DOHH2 (cell line): ENCODE results near the gene SLC2A9.

ENCODE experiments used
- H3F3A ChIP-seq: fragments of 200-600 bp; sonication (generic), shearing (Covaris generic); 2 replicates; pipeline ENCODE4 v1.6.0; 2016; ENCODE audit warnings: antibody characterized with exemption, mild to moderate bottlenecking; ENCODE audit not compliant: control insufficient read depth, insufficient read depth
- H3K27ac ChIP-seq: fragments of 200-600 bp; sonication (generic); 2 replicates; pipeline ENCODE4 v1.5.1; 2014; ENCODE audit warnings: low read depth, mild to moderate bottlenecking, low read length, moderate library complexity
- H3K27me3 ChIP-seq: fragments of 200-600 bp; sonication (generic); 2 replicates; pipeline ENCODE4 v1.6.1; 2014; ENCODE audit warnings: mild to moderate bottlenecking, low read length, mixed read lengths; ENCODE audit not compliant: control insufficient read depth
- H3K36me3 ChIP-seq: fragments of 200-600 bp; sonication (generic); 2 replicates; pipeline ENCODE4 v1.6.1; 2014; ENCODE audit warnings: mild to moderate bottlenecking, low read length, moderate library complexity, mixed read lengths; ENCODE audit not compliant: control insufficient read depth
- H3K4me1 ChIP-seq: fragments of 200-600 bp; sonication (generic); 2 replicates; pipeline ENCODE4 v1.6.1; 2014; ENCODE audit warnings: mild to moderate bottlenecking, low read length, mixed read lengths; ENCODE audit not compliant: control insufficient read depth
- H3K4me2 ChIP-seq: fragments of 200-600 bp; sonication (generic); 2 replicates; pipeline ENCODE4 v1.6.0; 2014; ENCODE audit warnings: mild to moderate bottlenecking, low read length, moderate library complexity
- H3K4me3 ChIP-seq: fragments of 200-600 bp; sonication (generic); 2 replicates; pipeline ENCODE4 v1.5.1; 2014; ENCODE audit warnings: mild to moderate bottlenecking, low read length, mixed read lengths
- H3K79me2 ChIP-seq: fragments of 200-600 bp; sonication (generic); 2 replicates; pipeline ENCODE4 v1.6.1; 2014; ENCODE audit warnings: mild to moderate bottlenecking, low read length, mixed read lengths; ENCODE audit not compliant: control insufficient read depth
- H3K9me2 ChIP-seq: fragments of 200-600 bp; sonication (generic); replicated peaks from 2 replicates; pipeline ENCODE4 v1.6.1; 2014; ENCODE audit warnings: mild to moderate bottlenecking, low read length, mixed read lengths; ENCODE audit not compliant: control insufficient read depth
- H3K9me3 ChIP-seq: fragments of 200-600 bp; sonication (generic); 2 replicates; pipeline ENCODE4 v1.6.1; 2014; ENCODE audit warnings: antibody characterized with exemption, low read length, mixed read lengths; ENCODE audit not compliant: control insufficient read depth, insufficient read depth
- H4K20me1 ChIP-seq: fragments of 200-600 bp; sonication (generic); 2 replicates; pipeline ENCODE4 v1.6.0; 2014; ENCODE audit warnings: low read depth, mild to moderate bottlenecking, antibody characterized with exemption, low read length, moderate library complexity; ENCODE audit not compliant: control insufficient read depth, insufficient read depth
- EZH2phosphoT487 ChIP-seq: fragments of 200-600 bp; sonication (generic); IDR thresholded peaks from 2 replicates; pipeline ENCODE4 v1.6.1; 2017; ENCODE audit warnings: borderline replicate concordance, mild to moderate bottlenecking, antibody characterized with exemption, low read length, moderate library complexity, mixed read lengths
- TF ChIP-seq, protein P1 (sequence below): fragments of 200-600 bp; sonication (generic); IDR thresholded peaks from one replicate; pipeline ENCODE4 v1.5.1; 2014; ENCODE audit warnings: antibody characterized with exemption, mild to moderate bottlenecking, low read depth, low read length; ENCODE audit not compliant: poor library complexity, severe bottlenecking

Gene SLC2A9

DNA sequence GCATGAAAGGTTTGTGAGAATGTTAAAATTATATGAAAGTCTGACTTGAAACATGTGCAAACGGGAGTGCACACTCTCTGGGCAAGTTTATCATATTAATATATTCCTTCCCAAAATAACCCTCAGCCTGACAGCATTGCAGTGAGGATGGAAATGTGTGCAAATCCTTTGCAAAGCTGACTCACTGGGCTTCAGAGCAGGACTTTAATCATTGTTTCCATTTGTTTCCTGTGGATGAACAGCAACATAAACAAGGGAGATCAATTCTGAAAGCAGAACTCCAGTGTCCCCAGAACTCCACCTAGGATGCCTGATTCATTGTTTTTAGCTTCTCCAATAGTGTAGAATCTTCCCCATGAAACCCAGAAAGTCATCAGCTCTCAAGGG, 32.9 kb downstream of the SLC2A9 start:
- TF ChIP-seq EZH2phosphoT487 = no peak
- TF ChIP-seq, protein P1, sequence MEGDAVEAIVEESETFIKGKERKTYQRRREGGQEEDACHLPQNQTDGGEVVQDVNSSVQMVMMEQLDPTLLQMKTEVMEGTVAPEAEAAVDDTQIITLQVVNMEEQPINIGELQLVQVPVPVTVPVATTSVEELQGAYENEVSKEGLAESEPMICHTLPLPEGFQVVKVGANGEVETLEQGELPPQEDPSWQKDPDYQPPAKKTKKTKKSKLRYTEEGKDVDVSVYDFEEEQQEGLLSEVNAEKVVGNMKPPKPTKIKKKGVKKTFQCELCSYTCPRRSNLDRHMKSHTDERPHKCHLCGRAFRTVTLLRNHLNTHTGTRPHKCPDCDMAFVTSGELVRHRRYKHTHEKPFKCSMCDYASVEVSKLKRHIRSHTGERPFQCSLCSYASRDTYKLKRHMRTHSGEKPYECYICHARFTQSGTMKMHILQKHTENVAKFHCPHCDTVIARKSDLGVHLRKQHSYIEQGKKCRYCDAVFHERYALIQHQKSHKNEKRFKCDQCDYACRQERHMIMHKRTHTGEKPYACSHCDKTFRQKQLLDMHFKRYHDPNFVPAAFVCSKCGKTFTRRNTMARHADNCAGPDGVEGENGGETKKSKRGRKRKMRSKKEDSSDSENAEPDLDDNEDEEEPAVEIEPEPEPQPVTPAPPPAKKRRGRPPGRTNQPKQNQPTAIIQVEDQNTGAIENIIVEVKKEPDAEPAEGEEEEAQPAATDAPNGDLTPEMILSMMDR = no peak
- no peaks in the 10 kb centered on the region for H3K4me1 ChIP-seq

GRCh38 chr4:9987749-9988362, 33.4 kb downstream of the SLC2A9 start:
- TF ChIP-seq, protein P1 = no peak
- TF ChIP-seq EZH2phosphoT487 = no peak
- H3K27ac ChIP-seq = no peak overlapping the region
- no peaks in the 10 kb centered on the region for H3K4me1 ChIP-seq
- H3K9me3 ChIP-seq = no peaks in the 10 kb centered on the region
- H3K79me2 ChIP-seq = no peaks in the 10 kb centered on the region
- no peak overlapping the region for H3K4me2 ChIP-seq
- H3K36me3 ChIP-seq = no peaks in the 10 kb centered on the region
- no peaks in the 10 kb centered on the region for H3K27me3 ChIP-seq
- no peak overlapping the region for H3K4me3 ChIP-seq
- H3F3A ChIP-seq = no peaks in the 10 kb centered on the region
- no peaks in the 10 kb centered on the region for H3K9me2 ChIP-seq
- no peaks in the 10 kb centered on the region for H4K20me1 ChIP-seq

More for the DNA sequence above, 32.9 kb downstream of the SLC2A9 start:
- Histone ChIP-seq H3K79me2 (no peaks in the 10 kb centered on the region), H3K36me3 (no peaks in the 10 kb centered on the region), H3K27me3 (no peaks in the 10 kb centered on the region), H3K4me2 (no peak overlapping the region), H3F3A (no peaks in the 10 kb centered on the region), H3K9me3 (no peaks in the 10 kb centered on the region), H3K27ac (no peak overlapping the region), H4K20me1 (no peaks in the 10 kb centered on the region), H3K9me2 (no peaks in the 10 kb centered on the region), H3K4me3 (no peak overlapping the region)

GRCh38 chr4:9984621-9985020, 36.7 kb downstream of the SLC2A9 start:
- Histone ChIP-seq H3K36me3 (no peaks in the 10 kb centered on the region), H3K4me1 (no peaks in the 10 kb centered on the region), H3K9me2 (no peaks in the 10 kb centered on the region), H3K27me3 (no peaks in the 10 kb centered on the region), H3K9me3 (peaks cover 5% of the 10 kb centered on the region; the same call in 1 of the 2 replicates), H3F3A (no peaks in the 10 kb centered on the region), H3K27ac (no peak overlapping the region), H3K4me3 (no peak overlapping the region), H3K4me2 (no peak overlapping the region), H3K79me2 (no peaks in the 10 kb centered on the region), H4K20me1 (no peaks in the 10 kb centered on the region)
- TF ChIP-seq, protein P1 = no peak
- no peak for TF ChIP-seq EZH2phosphoT487
